HG03460 (cell line): ENCODE results near the gene NIPBL.
"Not testable (repeated sequence)": the region's sequence is repeated elsewhere in the genome, so short reads cannot be mapped to it uniquely, and the experiment has no call there.

ENCODE experiments used
- ATAC-seq: cut with Tn5 transposase; IDR thresholded peaks from one replicate; pipeline ENCODE4 v1.9.1; 2021; ENCODE audit not compliant: unreplicated experiment

The NIPBL gene

GRCh38 chr5:37082977-37083376, 206.4 kb downstream of the NIPBL start:
- ATAC-seq, result not testable (repeated sequence)

- ATAC-seq, result not testable (repeated sequence)
These were observed 209.5 kb downstream of the NIPBL start for GRCh38 chr5:37086026-37086425.

- no peak for ATAC-seq
These were observed 210.1 kb downstream of the NIPBL start for GRCh38 chr5:37086466-37087173.

- ATAC-seq, result no peak
These were observed 211.4 kb downstream of the NIPBL start for GRCh38 chr5:37088009-37088408.

GRCh38 chr5:37090123-37090726, 213.7 kb downstream of the NIPBL start:
- ATAC-seq, result no peak

GRCh38 chr5:37090781-37091180, 214.2 kb downstream of the NIPBL start:
- no peak for ATAC-seq

GRCh38 chr5:37093795-37094194, 217.2 kb downstream of the NIPBL start:
- not testable (repeated sequence) for ATAC-seq

GRCh38 chr5:37099267-37099666, 222.7 kb downstream of the NIPBL start:
- ATAC-seq, result not testable (repeated sequence)

GRCh38 chr5:37103302-37103701, 226.7 kb downstream of the NIPBL start:
- ATAC-seq, result no peak

- ATAC-seq, result no peak
These were observed 232.8 kb downstream of the NIPBL start for GRCh38 chr5:37109338-37109737.

- ATAC-seq, result no peak
These were observed 233.6 kb downstream of the NIPBL start for GRCh38 chr5:37110135-37110534.

- ATAC-seq, result peak; percentile 90
These were observed 235.1 kb downstream of the NIPBL start for GRCh38 chr5:37111426-37112382.

GRCh38 chr5:37112383-37112991, 235.9 kb downstream of the NIPBL start:
- peak; percentile 44 for ATAC-seq
